Measurements from ENCODE around the gene KDM8.
A peak's percentile ranks its signal among the peaks of the same experiment; 100 is the strongest.
"Not testable (repeated sequence)": the region's sequence is repeated elsewhere in the genome, so short reads cannot be mapped to it uniquely, and the experiment has no call there.

KDM8 gene

DNA sequence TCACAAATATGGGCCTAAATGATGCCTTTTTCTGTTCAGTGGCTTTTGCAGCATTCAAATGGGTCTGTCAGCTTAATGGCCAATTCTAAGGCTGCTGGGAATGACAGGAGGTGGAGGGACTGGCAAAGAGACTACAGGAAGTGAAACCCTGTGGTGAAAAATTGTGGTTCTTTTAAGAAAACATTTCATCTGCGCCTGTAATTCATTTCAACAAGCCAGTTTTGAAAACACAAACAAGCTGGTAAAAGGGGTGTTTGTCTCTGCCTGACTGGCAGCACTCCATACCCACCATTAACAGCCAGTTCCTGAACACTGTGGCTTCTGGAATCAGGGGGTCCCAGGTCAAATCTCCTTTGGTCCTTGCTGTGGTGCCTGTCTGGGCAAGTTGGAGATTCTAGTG lies 3.6 kb upstream of the KDM8 start:
- Histone ChIP-seq H4K20me1 (ENCODE audit: insufficient read depth, low read length, poor library complexity, severe bottlenecking) (no peaks in the 10 kb centered on the region), H3K9ac (ENCODE audit: low read depth, low read length, poor library complexity, severe bottlenecking) (peak overlapping the region; percentile 62), H2AFZ (ENCODE audit: low read length) (peak overlapping the region; percentile 81)

DNA sequence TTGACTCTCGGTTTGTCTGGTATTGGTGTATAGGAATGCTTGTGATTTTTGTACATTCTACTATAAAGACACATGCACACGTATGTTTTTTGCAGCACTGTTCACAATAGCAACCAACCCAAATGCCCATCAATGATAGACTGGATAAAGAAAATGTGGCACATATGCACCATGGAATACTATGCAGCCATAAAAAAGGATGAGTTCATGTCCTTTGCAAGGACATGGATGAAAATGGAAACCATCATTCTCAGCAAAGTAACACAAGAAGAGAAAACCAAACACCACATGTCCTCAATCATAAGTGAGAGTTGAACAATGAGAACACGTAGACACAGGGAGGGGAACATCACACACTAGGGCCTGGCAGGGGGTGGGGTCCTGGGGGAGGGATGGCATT lies 2.4 kb upstream of the KDM8 start:
- peaks cover 33% of the 10 kb centered on the region for H3K4me1 ChIP-seq (ENCODE audit: insufficient read depth, low read length, poor library complexity, severe bottlenecking)
- H3K9ac ChIP-seq (ENCODE audit: low read depth, low read length, poor library complexity, severe bottlenecking); H3K9me2 ChIP-seq (replicated peaks; ENCODE audit: low read depth, low read length); H3K4me2 ChIP-seq (ENCODE audit: low read depth, low read length, poor library complexity, severe bottlenecking); H4K20me1 ChIP-seq (ENCODE audit: insufficient read depth, low read length, poor library complexity, severe bottlenecking); H3K27me3 ChIP-seq (ENCODE audit: insufficient read depth, low read length, poor library complexity, severe bottlenecking); H3K4me3 ChIP-seq (ENCODE audit: low read length, poor library complexity, severe bottlenecking); H3F3A ChIP-seq (ENCODE audit: low read depth); H3K36me3 ChIP-seq (ENCODE audit: insufficient read depth, low read length); H2AFZ ChIP-seq (ENCODE audit: low read length); H3K9me3 ChIP-seq (ENCODE audit: insufficient read depth, low read depth, low read length): not testable (repeated sequence)
- peaks cover 19% of the 10 kb centered on the region for H3K79me2 ChIP-seq (ENCODE audit: insufficient read depth, low read length)

More for the DNA sequence above, 3.6 kb upstream of the KDM8 start:
- peaks cover 24% of the 10 kb centered on the region for H3K4me1 ChIP-seq (ENCODE audit: insufficient read depth, low read length, poor library complexity, severe bottlenecking)
- H3K4me2 ChIP-seq (ENCODE audit: low read depth, low read length, poor library complexity, severe bottlenecking) = peak overlapping the region; percentile 45
- H3K9me3 ChIP-seq (ENCODE audit: insufficient read depth, low read depth, low read length) = no peaks in the 10 kb centered on the region
- no peaks in the 10 kb centered on the region for H3K9me2 ChIP-seq (replicated peaks; ENCODE audit: low read depth, low read length)
- H3K79me2 ChIP-seq (ENCODE audit: insufficient read depth, low read length) = peaks cover 8% of the 10 kb centered on the region
- H3K27me3 ChIP-seq (ENCODE audit: insufficient read depth, low read length, poor library complexity, severe bottlenecking) = no peaks in the 10 kb centered on the region
- no peaks in the 10 kb centered on the region for H3F3A ChIP-seq (ENCODE audit: low read depth)
- TF ChIP-seq, protein P1, sequence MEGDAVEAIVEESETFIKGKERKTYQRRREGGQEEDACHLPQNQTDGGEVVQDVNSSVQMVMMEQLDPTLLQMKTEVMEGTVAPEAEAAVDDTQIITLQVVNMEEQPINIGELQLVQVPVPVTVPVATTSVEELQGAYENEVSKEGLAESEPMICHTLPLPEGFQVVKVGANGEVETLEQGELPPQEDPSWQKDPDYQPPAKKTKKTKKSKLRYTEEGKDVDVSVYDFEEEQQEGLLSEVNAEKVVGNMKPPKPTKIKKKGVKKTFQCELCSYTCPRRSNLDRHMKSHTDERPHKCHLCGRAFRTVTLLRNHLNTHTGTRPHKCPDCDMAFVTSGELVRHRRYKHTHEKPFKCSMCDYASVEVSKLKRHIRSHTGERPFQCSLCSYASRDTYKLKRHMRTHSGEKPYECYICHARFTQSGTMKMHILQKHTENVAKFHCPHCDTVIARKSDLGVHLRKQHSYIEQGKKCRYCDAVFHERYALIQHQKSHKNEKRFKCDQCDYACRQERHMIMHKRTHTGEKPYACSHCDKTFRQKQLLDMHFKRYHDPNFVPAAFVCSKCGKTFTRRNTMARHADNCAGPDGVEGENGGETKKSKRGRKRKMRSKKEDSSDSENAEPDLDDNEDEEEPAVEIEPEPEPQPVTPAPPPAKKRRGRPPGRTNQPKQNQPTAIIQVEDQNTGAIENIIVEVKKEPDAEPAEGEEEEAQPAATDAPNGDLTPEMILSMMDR (conservative IDR thresholded peaks at IDR 0.05; ENCODE audit: low read length) = no peak
- no peak for TF ChIP-seq EZH2phosphoT487 (IDR thresholded peaks at IDR 0.05; ENCODE audit: borderline replicate concordance)
- peak overlapping the region; percentile 9 for H3K4me3 ChIP-seq (ENCODE audit: low read length, poor library complexity, severe bottlenecking)
- no peaks in the 10 kb centered on the region for H3K36me3 ChIP-seq (ENCODE audit: insufficient read depth, low read length)

DNA sequence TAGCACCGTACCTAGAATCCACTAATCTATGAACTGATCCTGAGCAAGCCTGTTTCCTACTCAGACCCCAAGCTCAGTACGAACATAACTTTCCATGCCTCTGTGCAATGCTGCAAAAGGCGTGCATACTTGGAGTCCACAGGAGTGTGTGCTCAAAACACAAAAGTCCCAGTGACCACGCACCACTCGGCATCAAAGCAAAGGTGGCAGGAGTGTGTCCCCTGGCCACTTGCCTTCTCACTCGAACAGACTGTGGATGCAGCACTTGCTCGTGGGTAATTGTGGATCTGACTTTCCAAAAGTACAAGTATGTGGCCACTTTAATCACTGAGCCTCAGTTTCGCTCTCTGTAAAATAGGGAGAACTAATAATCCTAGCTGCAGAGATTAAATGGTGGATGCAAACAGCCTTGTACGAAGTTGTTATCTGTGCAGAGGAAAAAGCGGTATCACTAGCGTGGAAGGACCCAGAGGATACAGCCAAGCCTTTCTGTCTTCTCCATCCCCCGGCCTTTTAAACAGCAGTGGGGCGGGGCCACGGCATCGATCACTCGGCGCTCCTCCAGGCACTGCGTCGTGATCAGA lies 311 bp upstream of the KDM8 start:
- no peaks in the 10 kb centered on the region for H3K9me3 ChIP-seq (ENCODE audit: insufficient read depth, low read depth, low read length)
- no peaks in the 10 kb centered on the region for H3F3A ChIP-seq (ENCODE audit: low read depth)
- no peaks in the 10 kb centered on the region for H3K36me3 ChIP-seq (ENCODE audit: insufficient read depth, low read length)
- TF ChIP-seq, protein P1 (conservative IDR thresholded peaks at IDR 0.05; ENCODE audit: low read length) = no peak
- TF ChIP-seq EZH2phosphoT487 (IDR thresholded peaks at IDR 0.05; ENCODE audit: borderline replicate concordance) = no peak
- H3K9ac ChIP-seq (ENCODE audit: low read depth, low read length, poor library complexity, severe bottlenecking) = peak overlapping the region; percentile 98
- no peaks in the 10 kb centered on the region for H3K9me2 ChIP-seq (replicated peaks; ENCODE audit: low read depth, low read length)
- H3K4me1 ChIP-seq (ENCODE audit: insufficient read depth, low read length, poor library complexity, severe bottlenecking) = peaks cover 33% of the 10 kb centered on the region
- peak overlapping the region; percentile 97 for H2AFZ ChIP-seq (ENCODE audit: low read length)
- H3K4me3 ChIP-seq (ENCODE audit: low read length, poor library complexity, severe bottlenecking) = peak overlapping the region; percentile 83
- no peaks in the 10 kb centered on the region for H4K20me1 ChIP-seq (ENCODE audit: insufficient read depth, low read length, poor library complexity, severe bottlenecking)
- peak overlapping the region; percentile 97 for H3K4me2 ChIP-seq (ENCODE audit: low read depth, low read length, poor library complexity, severe bottlenecking)
- H3K27me3 ChIP-seq (ENCODE audit: insufficient read depth, low read length, poor library complexity, severe bottlenecking) = no peaks in the 10 kb centered on the region
- H3K79me2 ChIP-seq (ENCODE audit: insufficient read depth, low read length) = peaks cover 22% of the 10 kb centered on the region

DNA sequence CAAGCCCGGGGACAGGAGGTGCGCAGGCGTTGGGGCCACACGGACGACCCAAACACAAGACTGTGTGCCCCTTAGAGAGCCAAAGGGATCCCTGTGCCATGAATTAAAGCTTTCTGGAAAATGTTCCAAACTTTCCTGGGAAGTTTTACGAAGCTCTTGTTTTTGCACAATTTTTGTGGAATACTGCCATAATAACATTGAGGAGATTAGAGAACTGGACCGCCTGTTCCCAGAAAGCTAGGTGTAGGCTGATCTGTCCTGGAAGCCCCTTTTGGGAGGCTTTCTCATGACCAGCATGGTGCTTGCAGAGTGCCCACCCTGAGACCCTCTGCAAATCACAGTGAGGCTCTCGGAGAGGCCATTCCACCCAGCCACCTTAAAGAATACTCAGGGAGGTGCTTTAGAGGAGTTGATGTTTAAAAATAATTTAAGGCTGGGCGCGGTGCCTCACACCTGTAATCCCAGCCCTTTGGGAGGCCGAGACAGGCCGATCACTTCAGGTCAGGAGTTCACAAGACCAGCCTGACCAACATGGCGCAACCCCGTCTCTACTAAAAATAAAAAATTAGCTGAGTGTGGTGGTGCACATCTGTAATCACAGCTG lies 1.1 kb downstream of the KDM8 start:
- no peaks in the 10 kb centered on the region for H3K9me3 ChIP-seq (ENCODE audit: insufficient read depth, low read depth, low read length)
- peak overlapping the region; percentile 98 for H3K9ac ChIP-seq (ENCODE audit: low read depth, low read length, poor library complexity, severe bottlenecking)
- H3K9me2 ChIP-seq (replicated peaks; ENCODE audit: low read depth, low read length) = no peaks in the 10 kb centered on the region
- H3K79me2 ChIP-seq (ENCODE audit: insufficient read depth, low read length) = peaks cover 22% of the 10 kb centered on the region
- H3K27me3 ChIP-seq (ENCODE audit: insufficient read depth, low read length, poor library complexity, severe bottlenecking) = no peaks in the 10 kb centered on the region
- peak overlapping the region; percentile 83 for H3K4me3 ChIP-seq (ENCODE audit: low read length, poor library complexity, severe bottlenecking)
- no peaks in the 10 kb centered on the region for H4K20me1 ChIP-seq (ENCODE audit: insufficient read depth, low read length, poor library complexity, severe bottlenecking)
- TF ChIP-seq, protein P1 (conservative IDR thresholded peaks at IDR 0.05; ENCODE audit: low read length) = no peak
- TF ChIP-seq EZH2phosphoT487 (IDR thresholded peaks at IDR 0.05; ENCODE audit: borderline replicate concordance) = no peak
- H3K4me1 ChIP-seq (ENCODE audit: insufficient read depth, low read length, poor library complexity, severe bottlenecking) = peaks cover 27% of the 10 kb centered on the region
- H3K36me3 ChIP-seq (ENCODE audit: insufficient read depth, low read length) = no peaks in the 10 kb centered on the region
- H2AFZ ChIP-seq (ENCODE audit: low read length) = peak overlapping the region; percentile 59; the same call in 1 of the 2 replicates
- H3F3A ChIP-seq (ENCODE audit: low read depth) = no peaks in the 10 kb centered on the region
- peak overlapping the region; percentile 95 for H3K4me2 ChIP-seq (ENCODE audit: low read depth, low read length, poor library complexity, severe bottlenecking)
